SU-DHL-6 (cell line): ENCODE data around the gene IRX5.

ENCODE experiments used
- H2AFZ ChIP-seq: fragments of 200-600 bp; sonication (generic); 2 replicates; pipeline ENCODE4 v1.6.1; 2014; ENCODE audit warnings: low read depth, mild to moderate bottlenecking, moderate library complexity, mixed read lengths, antibody characterized with exemption, low read length; ENCODE audit not compliant: severe bottlenecking
- H3F3A ChIP-seq: fragments of 200-600 bp; shearing (Covaris generic); 2 replicates; pipeline ENCODE4 v1.6.0; 2016; ENCODE audit warnings: antibody characterized with exemption, mild to moderate bottlenecking; ENCODE audit not compliant: insufficient read depth
- H3K27ac ChIP-seq: fragments of 200-600 bp; sonication (generic); 2 replicates; pipeline ENCODE4 v1.5.1; 2016; ENCODE audit warnings: low read depth, mild to moderate bottlenecking, low read length, moderate library complexity, mixed read lengths
- H3K27me3 ChIP-seq: fragments of 200-600 bp; sonication (generic), shearing (Covaris generic); 2 replicates; pipeline ENCODE4 v1.6.0; 2014; ENCODE audit warnings: mild to moderate bottlenecking, low read length
- H3K36me3 ChIP-seq: fragments of 200-600 bp; sonication (generic); 2 replicates; pipeline ENCODE4 v1.6.1; 2014; ENCODE audit warnings: mild to moderate bottlenecking, low read length, mixed read lengths
- H3K4me2 ChIP-seq: fragments of 300-600, 200-600 bp; shearing (Covaris generic), sonication (generic); 2 replicates; pipeline ENCODE4 v1.6.0; 2014; ENCODE audit warnings: low read length, low read depth, mild to moderate bottlenecking; ENCODE audit not compliant: poor library complexity, severe bottlenecking
- H3K4me3 ChIP-seq: fragments of 200-600 bp; sonication (generic); 2 replicates; pipeline ENCODE4 v1.5.1; 2014; ENCODE audit warnings: antibody characterized with exemption, low read length, mild to moderate bottlenecking, mixed read lengths; ENCODE audit not compliant: insufficient read depth, poor library complexity, severe bottlenecking
- H3K79me2 ChIP-seq: fragments of 200-600 bp; sonication (generic); 2 replicates; pipeline ENCODE4 v1.6.1; 2014; ENCODE audit warnings: mild to moderate bottlenecking, low read length, moderate library complexity; ENCODE audit not compliant: insufficient read depth
- H3K9ac ChIP-seq: fragments of 200-600 bp; sonication (generic); 2 replicates; pipeline ENCODE4 v1.7.0; 2014; ENCODE audit warnings: mild to moderate bottlenecking, low read length
- H3K9me2 ChIP-seq: fragments of 200-600 bp; sonication (generic); replicated peaks from 2 replicates; pipeline ENCODE4 v1.6.1; 2014; ENCODE audit warnings: low read length; ENCODE audit not compliant: insufficient read depth
- H3K9me3 ChIP-seq: fragments of 200-600 bp; sonication (generic); 2 replicates; pipeline ENCODE4 v1.6.1; 2014; ENCODE audit warnings: low read length, mixed read lengths; ENCODE audit not compliant: insufficient read depth
- H4K20me1 ChIP-seq: fragments of 200-600 bp; sonication (generic); 2 replicates; pipeline ENCODE4 v1.6.1; 2014; ENCODE audit warnings: low read depth, mild to moderate bottlenecking, antibody characterized with exemption, low read length, moderate library complexity, mixed read lengths
- CTCF ChIP-seq: fragments of 200-600 bp; sonication (generic); IDR thresholded peaks from one replicate; pipeline ENCODE4 v1.5.1; 2017; ENCODE audit warnings: antibody characterized with exemption, mild to moderate bottlenecking, low read length, moderate library complexity; ENCODE audit not compliant: insufficient read depth, poor library complexity, severe bottlenecking
- EZH2phosphoT487 ChIP-seq: fragments of 200-600 bp; sonication (generic), shearing (Covaris generic); conservative IDR thresholded peaks from 2 replicates; pipeline ENCODE4 v1.6.1; 2018; ENCODE audit warnings: mild to moderate bottlenecking, antibody characterized with exemption, low read length, moderate library complexity, mixed read lengths

IRX5 gene

GRCh38 chr16:54946909-54947308, 16.2 kb downstream of the IRX5 start:
- Histone ChIP-seq H3K9me2 (no peaks in the 10 kb centered on the region), H3F3A (no peaks in the 10 kb centered on the region), H3K36me3 (no peaks in the 10 kb centered on the region), H3K27me3 (no peaks in the 10 kb centered on the region), H3K4me3 (no peak overlapping the region), H3K27ac (no peak overlapping the region), H3K9me3 (no peaks in the 10 kb centered on the region), H3K4me2 (no peak overlapping the region), H4K20me1 (no peaks in the 10 kb centered on the region), H2AFZ (no peak overlapping the region), H3K9ac (no peak overlapping the region), H3K79me2 (no peaks in the 10 kb centered on the region)
- TF ChIP-seq EZH2phosphoT487 (no peak), CTCF (no peak)

- Histone ChIP-seq H3K27ac (no peak overlapping the region), H3K9me2 (no peaks in the 10 kb centered on the region), H3K4me2 (no peak overlapping the region), H2AFZ (no peak overlapping the region), H3K9ac (no peak overlapping the region), H3F3A (no peaks in the 10 kb centered on the region), H3K4me3 (no peak overlapping the region), H3K27me3 (no peaks in the 10 kb centered on the region), H3K9me3 (no peaks in the 10 kb centered on the region), H3K79me2 (no peaks in the 10 kb centered on the region), H3K36me3 (no peaks in the 10 kb centered on the region), H4K20me1 (no peaks in the 10 kb centered on the region)
- no peak for TF ChIP-seq EZH2phosphoT487
- TF ChIP-seq CTCF: no peak
Measured at GRCh38 chr16:54947616-54948015, 17.0 kb downstream of the IRX5 start.

GRCh38 chr16:54952195-54952594, 21.5 kb downstream of the IRX5 start:
- H3K27ac ChIP-seq: no peak overlapping the region
- H4K20me1 ChIP-seq: no peaks in the 10 kb centered on the region
- H3K9me3 ChIP-seq: no peaks in the 10 kb centered on the region
- no peak overlapping the region for H3K9ac ChIP-seq
- no peaks in the 10 kb centered on the region for H3K79me2 ChIP-seq
- H3K9me2 ChIP-seq: no peaks in the 10 kb centered on the region
- TF ChIP-seq EZH2phosphoT487: no peak
- no peak for TF ChIP-seq CTCF
- H3K4me2 ChIP-seq: no peak overlapping the region
- no peaks in the 10 kb centered on the region for H3K27me3 ChIP-seq
- no peak overlapping the region for H3K4me3 ChIP-seq
- H3K36me3 ChIP-seq: no peaks in the 10 kb centered on the region
- H3F3A ChIP-seq: no peaks in the 10 kb centered on the region
- H2AFZ ChIP-seq: no peak overlapping the region
